Measurements from ENCODE around the gene KIR2DL1.
"Not testable (repeated sequence)": the region's sequence is repeated elsewhere in the genome, so short reads cannot be mapped to it uniquely, and the experiment has no call there.

KIR2DL1 gene

DNA sequence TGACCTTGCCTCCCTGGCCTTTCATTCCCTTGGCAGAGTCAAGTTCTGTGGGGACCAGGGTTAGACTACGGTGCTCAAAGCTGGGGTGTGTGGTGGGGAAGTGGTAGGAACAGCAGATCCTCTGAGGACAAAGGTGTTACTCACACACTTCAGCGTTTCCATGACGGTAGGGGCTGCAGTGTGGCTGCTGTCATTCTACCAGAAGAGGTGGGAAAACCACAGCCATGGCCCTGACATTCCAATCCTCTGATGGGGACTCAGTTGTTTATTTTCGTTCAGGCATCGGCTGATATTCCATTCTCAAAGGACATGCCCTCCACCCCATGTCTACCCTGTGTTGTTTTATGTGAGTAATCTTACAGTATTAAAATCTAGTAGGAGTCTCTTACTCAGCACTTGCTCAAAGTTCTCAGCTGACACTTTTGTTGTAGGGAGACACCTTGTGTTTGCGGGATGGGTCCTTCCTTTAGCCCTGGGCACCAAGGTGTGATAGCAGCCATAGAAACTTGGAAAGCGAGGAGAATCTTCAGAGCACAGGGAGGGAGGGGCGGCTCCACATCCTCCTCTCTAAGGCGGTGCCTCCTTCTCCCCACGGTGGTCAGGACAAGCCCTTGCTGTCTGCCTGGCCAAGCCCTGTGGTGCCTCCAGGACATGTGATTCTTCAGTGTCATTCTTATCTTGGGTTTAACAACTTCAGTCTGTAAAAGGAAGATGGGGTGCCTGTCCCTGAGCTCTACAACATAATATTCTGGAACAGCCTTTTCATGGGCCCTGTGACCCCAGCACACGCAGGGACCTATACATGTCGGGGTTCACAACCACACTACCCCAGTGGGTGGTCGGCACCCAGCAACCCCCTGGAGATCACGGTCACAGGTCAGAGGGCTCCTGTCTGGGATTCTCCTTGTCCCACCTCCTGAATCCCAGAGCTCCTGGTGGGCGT, 1.7 kb downstream of the KIR2DL1 start:
- FAIRE-seq = not testable (repeated sequence)

DNA sequence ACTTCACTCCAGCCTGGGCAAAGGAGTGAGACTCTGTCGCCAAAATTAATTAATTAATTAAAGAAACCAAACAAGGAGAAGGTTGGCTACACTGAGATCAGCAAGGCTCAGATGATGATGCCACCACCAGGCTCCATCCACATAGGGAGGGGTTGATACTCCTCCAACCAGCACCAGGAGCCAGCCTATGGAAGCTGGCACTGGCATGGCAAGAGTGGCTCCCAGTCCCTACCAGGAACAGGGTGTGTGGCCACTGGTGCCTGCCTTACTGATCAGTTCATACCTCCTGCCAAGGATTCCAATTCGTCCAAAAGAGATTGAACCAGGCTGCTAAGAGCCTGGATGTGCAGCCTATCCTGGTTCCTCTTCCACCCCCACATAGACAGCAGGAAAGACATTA, 3.1 kb downstream of the KIR2DL1 start:
- not testable (repeated sequence) for FAIRE-seq

DNA sequence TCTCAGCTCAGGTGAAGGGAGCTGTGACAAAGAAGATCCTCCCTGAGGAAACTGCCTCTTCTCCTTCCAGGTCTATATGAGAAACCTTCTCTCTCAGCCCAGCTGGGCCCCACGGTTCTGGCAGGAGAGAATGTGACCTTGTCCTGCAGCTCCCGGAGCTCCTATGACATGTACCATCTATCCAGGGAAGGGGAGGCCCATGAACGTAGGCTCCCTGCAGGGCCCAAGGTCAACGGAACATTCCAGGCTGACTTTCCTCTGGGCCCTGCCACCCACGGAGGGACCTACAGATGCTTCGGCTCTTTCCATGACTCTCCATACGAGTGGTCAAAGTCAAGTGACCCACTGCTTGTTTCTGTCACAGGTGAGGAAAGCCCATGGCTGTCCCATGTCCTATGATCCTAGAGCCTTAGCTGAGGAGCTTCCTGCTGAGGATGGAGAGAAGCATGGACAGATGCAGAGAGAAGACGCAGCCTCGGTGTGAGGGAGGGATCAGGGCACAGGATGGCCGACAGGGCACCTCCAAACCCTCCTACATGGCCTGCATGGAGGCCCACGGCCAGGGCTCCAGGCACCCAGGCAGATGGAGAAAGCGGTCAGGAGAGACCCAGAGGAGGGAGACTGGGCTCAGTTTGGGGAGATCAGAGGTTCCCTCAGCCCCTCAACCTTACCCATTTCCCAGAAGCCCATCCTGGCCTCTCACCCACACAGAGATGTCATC, 5.7 kb downstream of the KIR2DL1 start:
- not testable (repeated sequence) for FAIRE-seq

DNA sequence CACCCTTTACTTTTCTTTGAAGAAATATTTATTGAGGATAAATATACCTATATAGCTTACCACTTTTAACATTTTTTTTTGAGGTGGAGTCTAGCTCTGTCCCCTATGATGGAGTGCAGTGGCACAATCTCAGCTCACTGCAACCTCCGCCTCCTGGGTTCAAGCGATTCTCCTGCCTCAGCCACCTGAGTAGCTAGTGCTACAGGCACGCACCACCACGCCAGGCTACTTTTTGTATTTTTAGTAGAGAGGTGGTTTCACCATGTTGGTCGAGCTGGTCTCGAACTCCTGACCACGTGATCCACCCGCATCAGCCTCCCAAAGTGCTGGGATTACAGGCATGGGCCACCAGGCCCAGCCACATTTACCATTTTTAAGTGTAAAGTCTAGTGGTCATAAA, 6.2 kb downstream of the KIR2DL1 start:
- not testable (repeated sequence) for FAIRE-seq

DNA sequence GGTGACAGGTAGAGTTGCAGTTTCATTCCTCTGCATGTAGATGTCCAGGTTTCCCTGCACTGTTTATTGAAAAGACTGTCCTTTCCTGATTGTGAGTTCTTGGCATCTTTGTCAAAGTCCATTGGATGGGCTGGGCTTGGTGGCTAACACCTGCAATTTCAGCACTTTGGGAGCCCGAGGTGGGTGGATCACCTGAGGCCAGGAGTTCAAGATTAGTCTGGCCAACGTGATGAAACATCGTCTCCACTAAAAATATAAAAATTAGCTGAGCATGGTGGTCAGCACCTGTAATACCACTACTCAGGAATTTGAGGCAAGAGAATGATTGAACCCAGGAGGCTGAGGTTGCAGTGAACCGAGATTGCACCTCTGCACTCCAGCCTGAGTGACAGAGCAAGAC, 8.3 kb downstream of the KIR2DL1 start:
- not testable (repeated sequence) for FAIRE-seq

DNA sequence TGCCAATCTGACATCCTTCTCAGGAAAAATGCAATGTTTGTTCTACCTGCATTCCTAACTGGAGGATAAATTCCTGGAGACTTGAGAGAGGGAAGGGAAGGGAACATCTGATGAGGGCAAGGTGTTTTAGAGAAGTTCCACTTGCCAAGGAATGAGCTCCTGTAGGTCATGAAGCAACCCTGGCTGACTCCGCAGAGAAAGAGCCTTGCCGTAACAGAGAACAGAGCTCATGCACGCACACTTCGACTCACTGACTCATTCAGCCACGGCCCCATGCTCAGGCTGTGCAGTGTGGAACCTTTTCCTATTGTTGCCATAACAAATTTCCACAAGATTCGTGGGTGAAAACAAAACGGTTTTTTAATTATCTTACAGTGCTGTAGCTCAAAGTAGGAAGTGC, 9.3 kb downstream of the KIR2DL1 start:
- not testable (repeated sequence) for FAIRE-seq

DNA sequence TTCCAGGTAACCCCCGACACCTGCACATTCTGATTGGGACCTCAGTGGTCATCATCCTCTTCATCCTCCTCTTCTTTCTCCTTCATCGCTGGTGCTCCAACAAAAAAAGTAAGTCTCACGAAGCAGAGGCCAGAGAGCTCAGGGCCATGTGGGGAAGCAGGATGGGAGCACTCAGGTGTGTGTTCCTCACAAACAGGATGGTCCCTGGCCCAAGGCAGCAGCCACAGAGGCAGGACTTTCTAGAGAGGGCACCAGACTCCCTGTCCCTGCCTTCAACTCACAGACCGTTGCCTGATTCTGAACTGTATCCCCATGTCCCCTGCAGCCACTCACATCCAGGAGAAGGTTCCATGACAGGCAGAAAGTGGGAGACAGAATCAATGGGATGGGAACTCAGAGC, 13.3 kb downstream of the KIR2DL1 start:
- FAIRE-seq = not testable (repeated sequence)

DNA sequence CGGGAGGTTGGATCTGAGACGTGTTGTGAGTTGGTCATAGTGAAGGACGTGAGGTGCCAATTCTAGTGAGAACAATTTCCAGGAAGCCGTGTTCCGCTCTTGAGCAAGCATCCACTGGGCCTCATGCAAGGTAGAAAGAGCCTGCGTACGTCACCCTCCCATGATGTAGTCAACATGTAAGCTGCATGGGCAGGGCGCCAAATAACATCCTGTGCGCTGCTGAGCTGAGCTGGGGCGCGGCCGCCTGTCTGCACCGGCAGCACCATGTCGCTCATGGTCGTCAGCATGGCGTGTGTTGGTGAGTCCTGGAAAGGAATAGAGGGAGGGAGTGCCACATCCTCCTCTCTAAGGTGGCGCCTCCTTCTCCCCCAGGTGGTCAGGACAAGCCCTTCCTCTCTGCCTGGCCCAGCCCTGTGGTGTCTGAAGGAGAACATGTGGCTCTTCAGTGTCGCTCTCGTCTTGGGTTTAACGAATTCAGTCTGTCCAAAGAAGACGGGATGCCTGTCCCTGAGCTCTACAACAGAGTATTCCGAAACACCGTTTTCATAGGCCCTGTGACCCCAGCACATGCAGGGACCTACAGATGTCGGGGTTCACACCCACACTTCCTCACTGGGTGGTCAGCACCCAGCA, 16.6 kb downstream of the KIR2DL1 start:
- FAIRE-seq = not testable (repeated sequence)

DNA sequence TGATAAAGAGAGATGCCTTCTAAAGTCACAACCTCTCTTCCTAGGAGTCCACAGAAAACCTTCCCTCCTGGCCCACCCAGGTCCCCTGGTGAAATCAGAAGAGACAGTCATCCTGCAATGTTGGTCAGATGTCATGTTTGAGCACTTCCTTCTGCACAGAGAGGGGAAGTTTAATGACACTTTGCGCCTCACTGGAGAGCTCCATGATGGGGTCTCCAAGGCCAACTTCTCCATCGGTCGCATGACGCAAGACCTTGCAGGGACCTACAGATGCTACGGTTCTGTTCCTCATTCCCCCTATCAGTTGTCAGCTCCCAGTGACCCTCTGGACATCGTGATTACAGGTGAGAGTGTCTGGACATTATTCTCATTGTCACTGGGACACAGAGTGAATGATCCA, 18.6 kb downstream of the KIR2DL1 start:
- FAIRE-seq = not testable (repeated sequence)

DNA sequence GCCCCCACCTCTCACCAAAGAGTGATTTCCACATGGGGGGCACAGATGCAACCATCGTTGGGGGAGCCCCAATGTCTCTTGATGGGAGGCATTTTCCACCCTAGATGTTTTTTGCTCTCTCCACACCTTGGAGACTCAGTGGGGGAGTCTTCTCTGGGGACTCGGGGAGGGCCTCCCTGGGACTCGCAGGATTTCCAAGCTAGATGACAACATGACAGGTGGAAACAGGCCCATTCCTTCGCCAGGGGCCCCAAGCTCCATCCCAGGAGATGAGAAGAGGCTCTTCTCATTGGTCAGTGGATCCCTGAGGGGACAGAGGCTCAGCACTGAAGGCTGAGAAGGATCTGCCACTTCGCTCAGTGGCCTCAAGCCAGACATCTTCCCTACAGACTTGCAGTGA, 21.1 kb downstream of the KIR2DL1 start:
- FAIRE-seq = no peak

DNA sequence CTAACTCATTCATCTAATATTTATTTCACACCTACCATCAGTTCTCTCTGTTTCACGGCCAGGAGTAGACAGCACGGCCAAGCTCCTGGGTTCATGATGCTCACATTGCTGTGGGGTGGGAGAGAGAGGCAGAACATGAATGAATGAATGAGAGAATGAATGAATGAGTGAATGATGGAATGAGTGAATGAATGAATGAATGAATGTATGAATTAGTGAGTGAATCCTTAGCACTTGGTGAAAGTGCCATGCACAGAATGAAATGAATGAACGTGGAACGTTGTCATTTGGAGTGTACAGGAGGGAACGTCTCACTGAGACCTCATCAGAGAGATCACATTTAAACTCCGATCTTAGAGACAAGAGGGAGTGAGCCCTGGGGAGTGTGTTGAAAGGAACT, 21.9 kb downstream of the KIR2DL1 start:
- FAIRE-seq = no peak

DNA sequence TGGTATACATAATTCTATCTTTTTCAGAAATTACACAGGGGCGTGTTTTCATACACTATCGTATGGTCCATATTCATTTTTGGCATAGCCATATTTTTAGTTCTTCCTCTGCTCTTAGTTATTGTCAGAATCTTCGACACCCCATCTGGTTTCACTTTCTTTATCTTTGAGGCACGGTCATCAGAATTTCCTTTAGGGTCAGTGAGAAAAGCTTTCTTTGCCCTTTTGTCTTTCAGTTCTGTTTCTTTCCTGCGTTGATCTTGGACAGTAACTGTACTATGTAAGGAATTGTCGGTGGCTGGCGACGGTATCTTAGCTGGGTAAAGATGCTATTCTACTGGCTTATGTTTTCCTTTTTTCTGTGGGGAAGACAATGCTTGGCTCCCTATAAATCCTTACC, 23.2 kb downstream of the KIR2DL1 start:
- no peak for FAIRE-seq

DNA sequence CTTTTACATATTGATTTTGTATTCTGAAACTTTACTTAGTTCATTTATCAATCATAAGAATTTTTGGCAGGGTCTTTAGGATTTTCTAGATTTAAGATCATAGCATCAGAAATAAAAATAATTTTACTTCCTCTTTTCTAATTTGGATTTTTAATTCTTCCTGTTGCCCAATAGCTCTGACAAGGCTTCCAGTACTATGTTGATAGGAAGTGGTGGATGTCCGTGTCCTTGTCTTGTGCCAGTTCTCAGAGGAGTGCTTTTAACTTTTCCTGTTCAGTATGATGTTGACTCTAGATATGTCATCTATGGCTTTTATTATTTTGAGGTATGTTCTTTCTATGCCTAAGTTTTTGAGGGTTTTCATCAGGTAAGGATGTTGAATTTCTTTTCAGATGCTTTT, 26.2 kb downstream of the KIR2DL1 start:
- FAIRE-seq = no peak

DNA sequence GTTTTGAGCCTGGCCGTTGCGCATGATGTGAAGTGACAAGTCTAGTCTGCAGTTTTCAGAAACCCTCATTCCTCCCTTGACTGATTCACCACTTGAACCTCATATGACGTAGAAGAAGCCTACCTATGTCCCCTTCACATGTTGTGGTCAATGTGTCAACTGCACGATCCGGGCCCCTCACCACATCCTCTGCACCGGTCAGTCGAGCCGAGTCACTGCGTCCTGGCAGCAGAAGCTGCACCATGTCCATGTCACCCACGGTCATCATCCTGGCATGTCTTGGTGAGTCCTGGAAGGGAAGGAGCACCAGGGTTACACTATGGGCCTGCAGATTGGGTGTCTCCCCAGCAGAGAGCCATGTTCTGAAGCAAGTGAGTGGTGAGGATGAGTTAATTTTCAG, 33.8 kb downstream of the KIR2DL1 start, which contains the start of gene KIR2DL4:
TSS of gene KIR2DL4 (plus strand) at position 201 of the 400 bp plus-strand sequence. CDS start at position 243, 42 bp downstream.
- no peak for FAIRE-seq

DNA sequence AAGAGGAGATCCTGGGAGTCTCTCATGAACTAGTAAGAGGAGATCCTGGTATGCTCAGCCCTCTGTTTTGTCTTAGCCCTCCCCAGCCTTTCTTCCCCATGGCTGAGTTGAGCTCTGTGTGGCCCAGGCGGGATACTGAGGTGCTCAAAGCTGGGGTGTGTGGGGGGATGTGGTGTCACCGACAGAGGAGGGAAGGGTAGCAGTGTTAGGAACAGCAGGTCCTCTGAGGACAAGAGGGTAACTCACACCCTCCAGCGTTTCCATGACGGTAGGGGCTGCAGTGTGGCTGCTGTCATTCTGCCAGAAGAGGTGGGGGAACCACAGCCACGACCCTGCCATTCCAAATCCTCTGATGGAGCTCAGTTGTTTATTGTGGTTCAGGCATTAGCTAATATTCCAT, 34.5 kb downstream of the KIR2DL1 start:
- FAIRE-seq = no peak

DNA sequence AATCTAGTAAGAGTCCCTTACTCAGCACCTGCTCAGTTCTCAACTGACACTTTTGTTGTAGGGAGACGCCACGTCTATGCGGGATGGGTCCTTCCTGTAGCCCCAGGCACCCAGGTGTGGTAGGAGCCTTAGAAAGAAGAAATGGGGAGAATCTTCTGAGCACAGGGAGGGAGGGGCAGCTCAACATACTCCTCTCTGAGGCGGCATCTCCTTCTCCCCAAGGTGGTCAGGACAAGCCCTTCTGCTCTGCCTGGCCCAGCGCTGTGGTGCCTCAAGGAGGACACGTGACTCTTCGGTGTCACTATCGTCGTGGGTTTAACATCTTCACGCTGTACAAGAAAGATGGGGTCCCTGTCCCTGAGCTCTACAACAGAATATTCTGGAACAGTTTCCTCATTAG, 35.0 kb downstream of the KIR2DL1 start:
- no peak for FAIRE-seq

DNA sequence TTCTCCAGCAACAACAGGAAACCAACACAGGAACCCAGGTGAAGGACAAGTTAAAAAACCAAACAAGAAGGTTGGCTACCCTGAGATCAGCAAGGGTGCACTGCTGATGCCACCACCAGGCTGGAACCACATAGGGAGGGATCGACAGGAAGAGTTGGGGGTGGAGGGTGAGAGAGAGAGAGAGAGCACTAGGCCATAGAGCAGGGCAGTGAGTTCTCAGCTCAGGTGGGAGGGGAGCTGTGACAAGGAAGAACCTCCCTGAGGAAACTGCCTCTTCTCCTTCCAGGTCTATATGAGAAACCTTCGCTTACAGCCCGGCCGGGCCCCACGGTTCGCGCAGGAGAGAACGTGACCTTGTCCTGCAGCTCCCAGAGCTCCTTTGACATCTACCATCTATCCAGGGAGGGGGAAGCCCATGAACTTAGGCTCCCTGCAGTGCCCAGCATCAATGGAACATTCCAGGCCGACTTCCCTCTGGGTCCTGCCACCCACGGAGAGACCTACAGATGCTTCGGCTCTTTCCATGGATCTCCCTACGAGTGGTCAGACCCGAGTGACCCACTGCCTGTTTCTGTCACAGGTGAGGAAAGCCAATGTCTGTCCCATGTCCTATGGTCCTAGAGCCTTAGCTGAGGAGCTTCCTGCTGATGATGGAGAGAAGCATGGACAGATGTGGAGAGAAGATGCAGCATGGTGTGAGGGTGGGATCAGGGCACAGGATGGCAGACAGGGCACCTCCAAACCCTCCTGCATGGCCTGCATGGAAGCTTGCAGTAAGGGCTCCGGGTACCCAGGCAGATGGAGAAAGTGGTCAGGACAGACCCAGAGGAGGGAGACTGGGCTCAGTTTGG, 36.3 kb downstream of the KIR2DL1 start:
- FAIRE-seq = no peak

DNA sequence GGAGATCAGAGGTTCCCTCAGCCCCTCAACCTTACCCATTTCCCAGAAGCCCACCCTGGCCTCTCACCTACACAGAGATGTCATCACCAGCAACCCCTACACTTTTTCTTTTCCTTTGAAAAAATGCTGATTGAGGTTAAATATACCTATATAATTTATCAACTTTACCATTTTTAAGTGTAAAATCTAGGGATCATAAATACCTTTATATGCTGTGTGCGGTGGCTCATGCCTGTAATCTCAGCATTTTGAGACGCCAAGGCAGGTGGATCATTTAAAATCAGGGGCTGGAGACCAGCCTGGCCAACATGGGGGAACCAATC, 36.9 kb downstream of the KIR2DL1 start:
- FAIRE-seq = no peak

DNA sequence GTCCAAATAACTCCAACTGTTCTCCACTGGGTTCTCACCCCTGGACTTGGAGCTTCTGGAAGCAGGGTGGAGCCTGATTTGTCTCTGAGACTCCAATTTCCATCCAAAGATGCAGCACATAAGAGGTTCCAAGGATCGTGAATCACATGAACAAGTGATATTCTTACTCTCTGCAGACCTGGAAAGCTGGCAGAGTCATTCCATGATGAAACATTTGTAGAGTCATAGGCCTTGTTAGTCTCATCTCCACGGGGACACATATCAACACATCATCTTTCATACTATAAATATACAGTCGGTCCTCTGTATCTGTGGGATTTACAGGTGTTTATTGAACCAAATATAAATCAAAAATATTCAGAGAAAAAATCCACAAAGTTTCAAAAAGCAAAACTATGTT, 45.0 kb downstream of the KIR2DL1 start:
- not testable (repeated sequence) for FAIRE-seq

DNA sequence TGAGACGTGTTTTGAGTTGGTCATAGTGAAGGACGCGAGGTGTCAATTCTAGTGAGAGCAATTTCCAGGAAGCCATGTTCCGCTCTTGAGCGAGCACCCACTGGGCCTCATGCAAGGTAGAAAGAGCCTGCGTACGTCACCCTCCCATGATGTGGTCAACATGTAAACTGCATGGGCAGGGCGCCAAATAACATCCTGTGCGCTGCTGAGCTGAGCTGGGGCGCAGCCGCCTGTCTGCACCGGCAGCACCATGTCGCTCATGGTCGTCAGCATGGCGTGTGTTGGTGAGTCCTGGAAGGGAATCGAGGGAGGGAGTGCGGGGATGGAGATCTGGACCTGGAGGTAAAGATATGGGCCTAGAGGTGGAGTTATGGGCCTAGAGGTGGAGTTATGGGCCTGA, 46.7 kb downstream of the KIR2DL1 start, which contains the start of gene KIR3DL1:
TSS of gene KIR3DL1 (plus strand) at position 218 of the 400 bp plus-strand sequence.
- not testable (repeated sequence) for FAIRE-seq

DNA sequence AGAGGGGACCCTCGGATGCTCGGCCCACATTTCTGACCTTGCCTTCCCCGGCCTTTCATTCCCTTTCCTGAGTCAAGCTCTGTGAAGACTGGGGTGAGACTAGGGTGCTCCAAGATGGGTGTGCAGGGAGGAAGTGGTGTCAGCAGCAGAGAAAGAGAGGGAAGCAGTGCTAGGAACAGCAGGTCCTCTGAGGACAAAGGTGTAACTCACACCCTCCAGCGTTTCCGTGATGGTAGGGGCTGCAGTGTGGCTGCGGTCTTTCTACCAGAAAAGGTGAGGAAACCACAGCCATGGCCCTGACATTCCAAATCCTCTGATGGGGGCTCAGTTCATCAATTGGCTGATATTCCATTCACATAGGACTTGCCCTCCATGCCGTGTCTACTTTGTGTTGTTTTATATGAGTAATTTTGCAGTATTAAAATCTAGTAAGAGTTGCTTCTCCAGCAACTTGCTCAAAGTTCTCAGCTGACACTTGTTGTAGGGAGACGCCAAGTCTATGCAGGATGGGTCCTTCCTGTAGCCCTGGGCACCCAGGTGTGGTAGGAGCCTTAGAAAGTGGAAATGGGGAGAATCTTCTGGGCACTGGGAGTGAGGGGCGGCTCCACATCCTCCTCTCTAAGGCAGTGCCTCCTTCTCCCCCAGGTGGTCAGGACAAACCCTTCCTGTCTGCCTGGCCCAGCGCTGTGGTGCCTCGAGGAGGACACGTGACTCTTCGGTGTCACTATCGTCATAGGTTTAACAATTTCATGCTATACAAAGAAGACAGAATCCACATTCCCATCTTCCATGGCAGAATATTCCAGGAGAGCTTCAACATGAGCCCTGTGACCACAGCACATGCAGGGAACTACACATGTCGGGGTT, 48.3 kb downstream of the KIR2DL1 start:
- no peak for FAIRE-seq

All from colon (tissue), 2 donors.